GM19324 (cell line): Measurements from ENCODE around the gene FSTL5.

Source experiments
- ATAC-seq: cut with Tn5 transposase; IDR thresholded peaks from one replicate; pipeline ENCODE4 v1.9.1; 2021; ENCODE audit warnings: mild to moderate bottlenecking, moderate library complexity; ENCODE audit not compliant: unreplicated experiment, low FRiP score

FSTL5 gene

DNA sequence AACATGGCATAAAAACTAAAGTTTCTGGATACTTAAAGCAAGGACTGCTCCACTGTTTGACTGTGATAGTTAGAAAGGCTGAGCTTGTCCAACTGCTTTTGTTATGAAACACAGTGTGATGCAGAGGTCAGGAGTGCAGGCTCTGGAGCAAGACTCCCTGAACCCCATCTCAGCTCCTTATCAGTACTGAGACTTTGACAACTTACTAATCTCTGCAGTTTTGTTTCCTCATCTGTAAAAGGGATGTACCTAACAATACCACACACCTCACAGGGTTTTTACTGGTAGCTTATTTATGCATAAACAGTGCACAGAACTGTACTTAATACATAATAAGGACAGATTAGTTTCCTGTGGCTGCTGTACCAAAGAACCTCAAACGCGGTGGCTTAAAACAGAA lies 804.3 kb downstream of the FSTL5 start:
- peak; percentile 67 for ATAC-seq

DNA sequence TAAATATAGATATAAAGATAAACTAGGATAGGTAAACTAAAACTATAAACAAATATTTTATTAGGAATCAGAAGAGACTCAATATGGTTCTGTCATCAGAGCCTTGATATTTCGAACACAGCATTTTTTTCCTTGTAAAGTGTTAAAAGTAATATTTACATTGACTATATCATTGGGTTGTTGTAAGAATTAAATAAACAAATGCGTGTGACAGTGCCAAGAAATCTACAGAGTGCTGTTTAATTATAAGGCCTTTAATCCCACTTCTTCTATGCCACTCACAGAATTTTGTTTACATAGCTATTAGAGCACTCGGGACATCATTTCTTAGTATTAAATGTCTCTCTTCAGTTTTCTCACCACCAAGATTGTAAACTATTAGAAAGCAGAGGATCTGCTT lies 807.4 kb downstream of the FSTL5 start:
- ATAC-seq = no peak

DNA sequence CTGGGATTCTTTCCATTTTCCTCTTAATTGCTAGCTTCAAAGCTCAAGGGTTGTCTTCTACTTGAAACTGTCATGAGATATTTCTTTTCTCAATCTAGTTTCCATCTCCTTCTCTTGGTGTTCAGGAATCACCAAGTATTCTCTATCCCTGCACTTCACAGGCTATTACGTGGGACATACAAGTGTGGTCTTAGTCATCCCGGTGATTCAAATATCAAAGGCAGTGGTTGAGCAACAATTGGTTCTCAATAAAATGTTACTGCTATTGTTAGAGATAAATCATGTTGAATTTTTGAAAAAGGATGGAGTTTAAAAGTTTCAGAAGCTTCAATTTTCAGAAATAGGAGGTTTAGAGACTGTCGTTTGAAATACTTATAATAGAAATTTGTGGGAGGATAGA lies 812.9 kb downstream of the FSTL5 start:
- ATAC-seq = no peak

DNA sequence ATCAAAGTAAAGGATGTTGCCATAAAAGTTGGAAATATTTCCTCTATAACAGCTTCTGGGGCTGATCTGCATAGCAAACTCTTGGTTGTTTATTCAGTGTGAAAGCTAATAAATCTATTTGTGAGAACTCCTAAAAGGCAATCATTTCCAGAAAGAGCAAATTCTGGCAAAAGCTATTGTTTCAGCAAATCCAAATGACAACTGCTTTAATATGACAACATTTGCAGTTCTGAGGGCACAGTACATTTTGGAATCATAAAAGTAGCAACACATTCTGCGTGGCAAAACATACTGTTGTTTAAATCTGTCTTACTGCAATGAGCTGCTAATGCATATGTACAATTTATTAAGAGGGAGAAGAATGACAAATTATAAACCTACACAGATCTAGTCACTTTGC lies 818.1 kb downstream of the FSTL5 start:
- no peak for ATAC-seq

DNA sequence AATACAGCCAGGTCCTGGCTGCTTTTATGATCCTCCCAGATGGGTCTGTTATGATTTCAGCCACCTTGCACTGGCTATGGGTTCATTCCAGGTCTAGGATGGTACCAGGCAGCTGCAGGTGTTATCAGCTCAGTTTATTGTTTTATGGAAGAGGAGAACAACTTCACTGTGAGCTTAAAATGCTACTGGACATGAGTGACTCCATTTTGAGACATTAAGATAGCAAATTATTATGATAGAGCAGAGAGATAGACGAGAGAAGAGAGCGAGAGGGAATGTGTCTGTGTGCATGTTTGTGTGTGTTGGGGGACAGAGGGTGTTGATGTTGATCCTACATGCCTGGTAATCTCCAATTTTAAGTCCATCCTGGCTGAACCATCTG lies 820.2 kb downstream of the FSTL5 start:
- no peak for ATAC-seq

DNA sequence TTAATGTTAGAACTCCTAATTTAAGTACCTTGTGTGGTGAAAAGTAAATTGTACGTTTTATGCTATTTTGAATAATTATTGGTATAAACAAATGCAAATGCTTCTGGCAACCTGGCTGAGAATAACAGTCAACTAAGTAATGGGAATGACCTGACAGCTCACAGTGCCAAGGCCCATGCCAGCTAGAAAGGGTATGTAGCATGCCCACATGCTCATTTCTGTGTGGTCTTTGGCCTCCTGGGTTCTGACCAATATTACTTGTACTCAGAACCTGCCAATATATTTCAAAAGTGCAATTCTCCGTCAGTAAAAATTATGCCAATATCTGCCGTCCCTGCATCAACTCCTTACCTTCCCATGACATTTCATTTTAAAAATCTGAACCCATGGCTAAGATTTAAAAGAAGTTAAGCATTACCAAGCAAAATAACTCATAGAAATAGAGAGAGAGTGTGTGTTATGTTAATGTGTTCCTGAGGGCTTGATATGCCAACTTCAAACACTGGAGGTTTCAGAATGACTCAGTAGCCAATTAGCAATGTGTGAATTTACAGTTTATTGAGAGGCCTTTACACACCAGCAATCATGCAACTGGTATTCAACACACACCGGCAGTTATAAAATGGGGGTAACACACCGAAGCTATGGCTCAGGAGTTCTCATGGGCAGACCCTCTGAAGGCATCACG lies 820.8 kb downstream of the FSTL5 start:
- ATAC-seq = no peak

DNA sequence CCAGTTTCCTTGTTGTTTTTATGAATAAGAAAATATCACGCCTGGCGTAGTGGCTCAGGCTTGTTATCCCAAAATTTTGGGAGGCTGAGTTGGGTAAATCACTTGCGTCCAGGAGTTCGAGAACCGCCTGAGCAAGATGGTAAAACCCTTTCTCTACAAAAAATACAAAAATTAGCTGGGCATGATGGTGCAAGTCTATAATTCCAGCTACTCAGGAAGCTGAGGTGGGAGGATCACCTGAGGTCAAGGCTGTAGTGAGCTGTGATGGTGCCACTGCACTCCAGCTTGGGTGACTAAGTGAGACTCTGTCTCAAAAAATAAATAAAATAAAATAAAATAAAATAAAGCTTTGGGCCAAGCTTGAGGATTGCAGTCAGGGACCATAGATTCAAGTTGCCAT lies 827.2 kb downstream of the FSTL5 start:
- ATAC-seq = no peak

DNA sequence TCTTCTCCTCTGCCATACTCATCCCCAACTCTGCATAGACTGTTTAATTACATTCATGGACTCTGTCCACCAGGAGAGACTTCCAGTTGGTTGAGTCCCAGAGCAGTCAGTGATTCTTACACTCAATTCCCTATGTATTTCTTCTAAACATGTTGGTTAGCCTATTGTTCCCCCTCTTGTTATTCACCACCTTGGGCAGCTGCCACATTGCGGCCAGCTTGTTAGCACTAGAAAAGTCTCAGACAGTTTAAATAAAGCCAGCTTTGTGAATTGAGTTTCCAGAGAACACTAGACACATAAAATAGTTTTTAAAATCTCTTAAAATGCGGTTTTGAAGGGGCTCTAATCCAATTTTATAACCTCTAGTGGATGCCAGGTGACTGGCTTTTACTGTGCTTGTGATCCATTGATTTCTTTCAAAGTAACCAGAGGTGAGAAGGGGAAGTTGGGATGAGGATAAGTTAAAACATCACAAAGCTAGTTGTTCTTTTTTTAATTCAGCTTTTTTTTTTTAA lies 827.7 kb downstream of the FSTL5 start:
- no peak for ATAC-seq
